Stomach (tissue), 4 donors: ENCODE data around the gene ERO1B.

Experiments used
- CTCF ChIP-seq, 7 experiments: fragments of 450-650 bp in 4 of 7; fragments of 200-600 bp in 3 of 7; sonication (generic) in 3 of 7; IDR thresholded peaks; one replicate each; pipeline ENCODE4 v1.5.1; 2016 to 2019; ENCODE audit warnings: antibody characterized with exemption in 7 of 7, control low read depth in 2 of 7, mild to moderate bottlenecking in 1 of 7
- EP300 ChIP-seq: sonication (generic); formaldehyde crosslinking; IDR thresholded peaks from one replicate; pipeline ENCODE4 v1.6.1; 2017; ENCODE audit warnings: antibody characterized with exemption
- POLR2A ChIP-seq, 4 donors: fragments of 450-650 bp; IDR thresholded peaks; one replicate each; pipeline ENCODE4 v1.6.1; 2016; ENCODE audit warnings: antibody characterized with exemption in 4 of 4, control low read depth in 2 of 4, mild to moderate bottlenecking in 1 of 4, moderate library complexity in 1 of 4
- POLR2AphosphoS5 ChIP-seq, 3 donors: sonication (generic); formaldehyde crosslinking; IDR thresholded peaks; one replicate each; pipeline ENCODE4 v1.6.1; 2016; ENCODE audit warnings: antibody characterized with exemption in 3 of 3

- TF ChIP-seq CTCF (IDR thresholded peaks at IDR 0.05): no peak
- no peak for TF ChIP-seq POLR2AphosphoS5 (IDR thresholded peaks at IDR 0.05)
- no peak for TF ChIP-seq POLR2A (IDR thresholded peaks at IDR 0.05)
- TF ChIP-seq EP300: no peak
Observed at GRCh38 chr1:236259043-236259442, 22.7 kb downstream of the ERO1B start.
